HG03095 (cell line): ENCODE data around the gene RBP3.

Source experiments
- ATAC-seq: cut with Tn5 transposase; IDR thresholded peaks from one replicate; pipeline ENCODE4 v1.9.1; 2021; ENCODE audit warnings: moderate library complexity; ENCODE audit not compliant: unreplicated experiment

Gene RBP3

DNA sequence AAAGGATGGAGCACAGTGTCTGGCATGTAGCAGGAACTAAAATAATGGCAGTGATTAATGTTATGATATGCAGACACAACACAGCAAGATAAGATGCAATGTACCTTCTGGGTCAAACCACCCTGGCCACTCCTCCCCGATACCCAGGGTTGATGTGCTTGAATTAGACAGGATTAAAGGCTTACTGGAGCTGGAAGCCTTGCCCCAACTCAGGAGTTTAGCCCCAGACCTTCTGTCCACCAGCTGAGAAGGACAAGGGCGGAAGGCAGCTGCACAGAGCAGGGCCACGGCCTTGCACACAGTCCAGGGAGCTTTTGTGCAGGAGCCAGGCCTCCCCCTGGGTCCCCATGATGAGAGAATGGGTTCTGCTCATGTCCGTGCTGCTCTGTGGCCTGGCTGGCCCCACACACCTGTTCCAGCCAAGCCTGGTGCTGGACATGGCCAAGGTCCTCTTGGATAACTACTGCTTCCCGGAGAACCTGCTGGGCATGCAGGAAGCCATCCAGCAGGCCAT, at the start of gene RBP3:
Gene RBP3, plus strand, starts transcription at position 226 of the 514 bp plus-strand sequence. Its CDS starts 122 bp downstream, at position 348.
- no peak for ATAC-seq

GRCh38 chr10:47298715-47299114, 49.4 kb upstream of the RBP3 start:
- no peak for ATAC-seq

DNA sequence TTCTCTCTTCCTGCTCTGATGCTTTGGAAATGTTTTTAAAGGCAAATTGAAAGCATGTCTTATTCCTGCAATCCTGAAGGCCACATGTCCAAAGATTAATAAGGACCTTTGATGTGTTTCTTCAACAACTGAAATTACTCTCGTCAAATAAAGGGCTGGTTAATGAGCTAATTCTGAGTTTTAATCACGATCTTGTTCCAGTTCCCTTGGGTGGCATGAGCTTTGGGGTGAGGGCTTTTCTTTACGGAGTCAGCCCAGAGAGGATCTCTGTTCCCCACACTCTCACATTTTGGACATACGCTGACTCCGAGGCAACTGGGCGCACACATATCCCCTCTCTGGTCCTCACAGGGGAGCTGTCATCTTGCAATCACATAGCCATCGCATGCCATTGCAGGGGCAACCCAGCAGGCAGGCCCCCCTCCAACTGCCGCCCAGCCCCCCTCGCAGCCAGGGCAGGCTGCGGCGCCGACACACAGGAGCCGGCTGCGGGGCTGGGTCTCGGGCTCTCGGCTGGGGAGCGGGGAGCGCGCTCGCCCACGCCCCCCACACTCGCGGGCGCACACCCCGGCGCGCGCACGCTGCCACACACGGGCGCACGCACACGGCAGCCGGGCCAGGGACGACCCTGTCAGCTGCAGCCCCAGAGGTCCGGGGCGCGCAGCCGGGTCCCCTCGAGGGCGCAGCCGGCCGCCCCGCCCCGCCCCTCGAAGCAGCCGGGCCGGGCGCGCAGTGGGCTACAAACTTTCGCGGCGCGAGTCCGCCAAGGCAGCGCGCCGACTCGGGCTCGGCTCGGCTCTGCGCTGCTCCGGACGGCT, 48.3 kb upstream of the RBP3 start, which contains the start of gene GDF10:
Gene GDF10, plus strand, starts transcription at position 587 of the 818 bp plus-strand sequence. CDS start 455 bp downstream, outside the sequence.
- no peak for ATAC-seq

DNA sequence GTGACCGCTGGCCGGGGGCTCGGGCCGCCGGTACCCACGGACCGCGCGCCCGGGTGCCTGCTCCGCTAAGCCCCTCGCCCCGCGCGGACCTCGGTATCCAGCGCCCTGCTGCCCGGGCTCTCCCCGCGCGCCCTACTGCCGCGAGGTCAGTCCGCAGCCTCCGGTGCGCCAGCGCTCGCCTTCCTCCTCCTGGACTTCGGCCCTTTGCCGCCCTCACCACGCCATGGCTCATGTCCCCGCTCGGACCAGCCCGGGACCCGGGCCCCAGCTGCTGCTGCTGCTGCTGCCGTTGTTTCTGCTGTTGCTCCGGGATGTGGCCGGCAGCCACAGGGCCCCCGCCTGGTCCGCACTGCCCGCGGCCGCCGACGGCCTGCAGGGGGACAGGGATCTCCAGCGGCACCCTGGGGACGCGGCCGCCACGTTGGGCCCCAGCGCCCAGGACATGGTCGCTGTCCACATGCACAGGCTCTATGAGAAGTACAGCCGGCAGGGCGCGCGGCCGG, 47.7 kb upstream of the RBP3 start:
- no peak for ATAC-seq

GRCh38 chr10:47301833-47302232, 46.3 kb upstream of the RBP3 start:
- no peak for ATAC-seq

DNA sequence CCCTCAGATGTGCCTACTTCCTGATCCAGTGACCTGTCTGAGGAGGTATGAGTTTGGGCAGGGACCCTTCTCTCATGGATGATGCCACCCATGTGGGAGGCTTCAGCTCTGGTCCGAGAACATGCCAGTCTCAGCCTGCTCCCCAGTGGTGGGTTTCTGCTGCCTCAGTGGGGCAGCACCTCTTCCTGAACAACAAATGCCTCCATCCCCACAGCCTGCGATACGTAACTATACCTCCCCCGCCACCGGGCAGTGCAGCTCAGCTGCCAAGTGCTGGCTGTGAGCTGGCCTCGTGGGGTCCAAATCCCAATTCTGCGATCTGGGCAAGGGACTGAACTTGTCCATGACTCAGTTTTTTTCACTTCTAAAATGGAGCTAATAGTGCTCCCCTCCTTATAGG, 45.1 kb upstream of the RBP3 start:
- ATAC-seq, result no peak

DNA sequence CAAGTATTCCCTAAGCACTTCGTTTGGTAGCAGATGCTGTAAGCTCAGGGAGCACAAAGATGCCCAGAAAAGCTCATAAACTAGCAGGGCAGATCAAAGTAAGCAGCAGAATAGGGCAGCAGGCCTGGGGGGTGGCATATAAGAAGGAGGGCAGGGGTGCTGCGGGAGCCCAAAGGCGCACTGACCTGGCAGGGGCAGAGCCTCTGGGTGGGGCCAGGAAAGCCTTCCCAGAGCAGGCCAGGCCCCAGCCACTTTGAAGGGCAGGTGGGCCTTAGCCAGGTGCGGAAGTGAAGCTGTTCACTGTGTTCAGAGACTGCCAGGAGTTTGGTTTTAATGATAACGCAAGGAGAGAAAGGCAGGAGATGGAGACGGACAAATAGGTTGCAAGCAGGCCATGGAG, 44.3 kb upstream of the RBP3 start:
- ATAC-seq, result no peak

DNA sequence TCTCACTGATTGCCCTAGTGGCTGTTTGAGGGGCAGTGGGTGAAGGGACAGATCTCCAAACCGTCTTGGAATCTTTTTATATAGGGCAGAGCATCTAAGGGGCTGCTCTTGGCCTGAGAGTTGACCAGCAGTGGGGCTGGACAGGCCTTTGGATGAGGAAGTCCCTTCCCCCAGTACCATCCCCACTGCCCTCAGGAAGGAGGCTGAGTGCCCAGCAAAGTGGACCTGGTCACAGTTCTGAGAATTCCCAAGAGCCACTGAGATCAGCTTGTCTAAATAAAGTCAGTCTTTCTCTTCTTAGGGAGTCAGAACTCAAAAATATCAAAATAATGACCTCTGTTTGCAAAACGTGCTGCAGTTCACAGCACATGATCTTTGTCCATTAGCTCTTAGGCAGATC, 42.6 kb upstream of the RBP3 start:
- ATAC-seq, result no peak

GRCh38 chr10:47306387-47307210, 41.6 kb upstream of the RBP3 start:
- no peak for ATAC-seq

DNA sequence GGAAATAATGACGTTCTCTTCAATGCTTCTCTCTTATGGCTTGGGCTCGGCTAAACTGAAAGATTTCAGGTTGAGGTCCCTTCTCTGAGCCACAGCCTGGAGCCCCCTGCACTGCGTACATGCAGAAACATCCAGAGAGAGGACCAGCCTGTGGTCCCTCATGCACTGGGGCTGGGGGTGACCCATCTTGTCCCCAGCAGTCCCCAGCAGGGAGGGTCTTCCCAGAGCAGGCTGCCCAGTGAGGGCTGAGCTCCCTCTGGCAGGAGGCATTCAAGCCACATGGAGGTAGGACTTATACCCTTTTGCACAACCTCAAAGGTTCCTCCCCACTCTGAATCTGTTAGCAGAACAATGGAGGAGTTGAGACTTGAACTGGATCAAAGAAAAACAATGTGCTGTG, 40.8 kb upstream of the RBP3 start:
- ATAC-seq, result no peak

- ATAC-seq, result no peak
Observed at GRCh38 chr10:47308775-47309174, 39.4 kb upstream of the RBP3 start.

DNA sequence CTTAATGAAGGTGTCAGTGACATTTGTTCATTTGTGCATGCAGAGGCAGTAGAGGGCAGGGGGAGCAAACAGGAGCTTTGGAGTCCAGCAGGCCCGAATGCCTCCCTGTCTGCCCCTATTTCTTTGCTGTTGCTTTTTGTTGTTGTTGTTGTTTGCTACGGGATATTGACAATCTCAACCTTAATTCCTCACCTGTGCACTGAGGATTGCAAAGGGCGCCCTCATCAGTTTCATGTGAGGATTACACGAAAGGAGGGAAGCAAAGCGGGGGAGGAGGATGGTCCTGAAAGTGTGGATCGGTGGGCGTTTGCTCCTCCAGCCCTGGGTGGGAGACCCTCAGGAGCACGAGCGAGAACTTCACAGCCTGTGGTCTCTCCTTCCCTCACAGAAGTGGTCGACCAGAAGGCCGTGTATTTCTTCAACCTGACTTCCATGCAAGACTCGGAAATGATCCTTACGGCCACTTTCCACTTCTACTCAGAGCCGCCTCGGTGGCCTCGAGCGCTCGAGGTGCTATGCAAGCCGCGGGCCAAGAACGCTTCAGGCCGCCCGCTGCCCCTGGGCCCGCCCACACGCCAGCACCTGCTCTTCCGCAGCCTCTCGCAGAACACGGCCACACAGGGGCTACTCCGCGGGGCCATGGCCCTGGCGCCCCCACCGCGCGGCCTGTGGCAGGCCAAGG, 38.6 kb upstream of the RBP3 start:
- no peak for ATAC-seq

- no peak for ATAC-seq
Observed at GRCh38 chr10:47310090-47310505, 38.1 kb upstream of the RBP3 start.

- no peak for ATAC-seq
Observed at GRCh38 chr10:47311193-47311931, 36.8 kb upstream of the RBP3 start.

- ATAC-seq, result peak; percentile 68
Observed at GRCh38 chr10:47311932-47312662, 36.1 kb upstream of the RBP3 start.

GRCh38 chr10:47312663-47312995, 35.5 kb upstream of the RBP3 start:
- no peak for ATAC-seq

GRCh38 chr10:47314416-47314970, 33.7 kb upstream of the RBP3 start:
- ATAC-seq, result no peak

DNA sequence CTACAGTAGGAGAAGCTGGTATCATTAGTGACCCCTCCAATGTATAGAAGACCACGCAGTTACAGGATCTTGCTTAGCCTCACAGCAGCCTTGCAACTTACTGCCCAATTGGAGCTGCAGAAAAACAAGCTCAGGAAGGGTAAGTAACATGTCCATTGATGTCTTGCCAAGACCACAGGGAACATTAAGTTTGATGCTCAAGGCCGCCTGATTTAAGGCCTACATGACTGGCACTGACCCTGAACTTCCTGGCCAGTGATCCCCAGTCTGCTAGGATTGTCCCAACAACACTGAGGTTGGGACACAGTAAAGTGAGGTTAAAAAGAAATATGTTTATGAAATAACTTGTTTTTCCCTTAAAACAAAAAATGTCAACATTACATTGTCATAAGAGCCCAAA, 32.7 kb upstream of the RBP3 start:
- ATAC-seq, result no peak

DNA sequence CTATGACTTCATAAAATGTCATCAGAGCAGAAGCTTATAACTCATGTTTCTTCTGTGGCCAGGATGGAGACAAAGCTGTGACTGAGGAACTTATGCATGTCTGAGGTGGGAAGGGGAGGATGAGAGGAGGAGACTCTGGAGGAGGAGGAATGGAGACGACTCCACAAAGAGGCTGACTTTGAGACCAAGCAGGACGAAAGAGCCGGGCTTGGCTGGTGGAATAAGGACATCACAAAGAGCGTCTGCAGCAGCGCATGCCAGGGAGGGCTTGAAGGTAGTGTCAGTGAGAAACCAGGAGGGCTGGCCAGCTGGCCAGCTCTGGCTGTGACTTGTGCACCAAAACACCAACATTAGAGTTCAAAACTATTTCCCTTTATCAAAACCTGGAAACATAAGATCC, 32.0 kb upstream of the RBP3 start:
- no peak for ATAC-seq
